Calu3 (cell line): ENCODE measurements around the gene IBA57. TPM values are rescaled to one million over a fixed set of nuclear protein-coding genes. Genes with fewer than 3 reads are reported as not detected.

ENCODE experiments used
- BruUV-seq: library from RNA; stranded (reverse); fragments of 400-500 nt; replicated peaks from 2 replicates; lab custom pipeline; 2021; lab: Mats Ljungman, UMichigan
- CTCF ChIA-PET: fragments of 300-600 bp; sonication (Branson Sonifier 250); formaldehyde crosslinking; loops from one replicate; lab custom pipeline; 2022; ENCODE audit warnings: antibody characterized with exemption; lab: Charles Lee
- DNase-seq: peaks from one replicate; pipeline ENCODE4 v3.0.0; 2022
- H3K27ac Mint-ChIP-seq: one replicate; pipeline ENCODE4 v1.8.0; 2022; ENCODE audit warnings: mixed read lengths; ENCODE audit not compliant: unreplicated experiment
- H3K27me3 Mint-ChIP-seq: one replicate; pipeline ENCODE4 v1.8.0; 2022; ENCODE audit warnings: mixed read lengths; ENCODE audit not compliant: unreplicated experiment
- H3K36me3 Mint-ChIP-seq: one replicate; pipeline ENCODE4 v1.8.0; 2022; ENCODE audit warnings: mild to moderate bottlenecking, moderate library complexity, mixed read lengths; ENCODE audit not compliant: insufficient read depth, unreplicated experiment
- H3K4me1 Mint-ChIP-seq: one replicate; pipeline ENCODE4 v1.8.0; 2022; ENCODE audit warnings: mild to moderate bottlenecking, low read depth, mixed read lengths; ENCODE audit not compliant: unreplicated experiment
- H3K4me3 Mint-ChIP-seq: one replicate; pipeline ENCODE4 v1.8.0; 2022; ENCODE audit warnings: mild to moderate bottlenecking, low read depth, moderate library complexity, mixed read lengths; ENCODE audit not compliant: unreplicated experiment
- H3K9me3 Mint-ChIP-seq: one replicate; pipeline ENCODE4 v1.8.0; 2022; ENCODE audit warnings: low read depth, mixed read lengths; ENCODE audit not compliant: unreplicated experiment
- intact Hi-C: fragments of 100-400 bp; cut with micrococcal nuclease; formaldehyde crosslinking; loops from one replicate; pipeline ENCODE4 v1.10.0; 2022; ENCODE audit not compliant: unreplicated experiment
- total RNA-seq: library from RNA; stranded (reverse); gene quantifications from 2 replicates; pipeline ENCODE4 v1.2.3, GENCODE V29; 2022
- TF ChIP-seq, protein P1 (sequence below): fragments of 200-600 bp; IDR thresholded peaks from one replicate; pipeline ENCODE4 v1.8.0; 2022; ENCODE audit warnings: antibody characterized with exemption; ENCODE audit not compliant: unreplicated experiment

Gene IBA57
- total RNA-seq, 1 experiment from 2014 or later, result 9.2 TPM

DNA sequence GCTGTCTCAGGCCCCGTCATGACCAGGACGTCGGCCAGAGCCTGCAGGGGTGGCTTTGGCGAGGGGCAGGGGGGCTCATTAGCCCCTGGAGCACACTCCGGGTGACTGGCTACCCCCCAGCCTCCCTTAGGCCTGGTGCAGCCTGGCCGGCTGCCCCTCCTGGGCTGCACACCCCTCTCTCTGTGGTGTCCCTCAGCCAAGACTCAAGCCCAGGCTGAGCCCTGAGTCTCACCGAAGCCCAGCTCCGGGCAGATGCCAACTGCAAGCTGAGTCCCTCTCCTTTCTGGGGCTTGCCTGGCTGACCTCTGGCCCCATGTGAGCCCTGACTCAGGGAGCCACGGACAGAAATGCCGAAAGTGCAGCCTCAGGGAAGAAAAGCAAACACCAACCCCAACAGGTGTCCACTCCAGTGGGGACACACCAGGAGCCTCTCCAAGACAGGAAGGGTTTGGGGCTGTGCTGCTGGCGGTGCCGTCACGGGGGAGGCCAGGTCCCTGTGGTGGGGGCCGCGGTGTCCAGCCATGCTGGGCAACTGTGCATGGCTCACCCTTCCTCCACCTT, 5.3 kb upstream of the IBA57 start:
- peaks cover 14% of the 10 kb centered on the region for H3K4me1 Mint-ChIP-seq
- intact Hi-C loops, result no loop called here
- H3K9me3 Mint-ChIP-seq, result no peaks in the 10 kb centered on the region
- TF ChIP-seq, protein P1, sequence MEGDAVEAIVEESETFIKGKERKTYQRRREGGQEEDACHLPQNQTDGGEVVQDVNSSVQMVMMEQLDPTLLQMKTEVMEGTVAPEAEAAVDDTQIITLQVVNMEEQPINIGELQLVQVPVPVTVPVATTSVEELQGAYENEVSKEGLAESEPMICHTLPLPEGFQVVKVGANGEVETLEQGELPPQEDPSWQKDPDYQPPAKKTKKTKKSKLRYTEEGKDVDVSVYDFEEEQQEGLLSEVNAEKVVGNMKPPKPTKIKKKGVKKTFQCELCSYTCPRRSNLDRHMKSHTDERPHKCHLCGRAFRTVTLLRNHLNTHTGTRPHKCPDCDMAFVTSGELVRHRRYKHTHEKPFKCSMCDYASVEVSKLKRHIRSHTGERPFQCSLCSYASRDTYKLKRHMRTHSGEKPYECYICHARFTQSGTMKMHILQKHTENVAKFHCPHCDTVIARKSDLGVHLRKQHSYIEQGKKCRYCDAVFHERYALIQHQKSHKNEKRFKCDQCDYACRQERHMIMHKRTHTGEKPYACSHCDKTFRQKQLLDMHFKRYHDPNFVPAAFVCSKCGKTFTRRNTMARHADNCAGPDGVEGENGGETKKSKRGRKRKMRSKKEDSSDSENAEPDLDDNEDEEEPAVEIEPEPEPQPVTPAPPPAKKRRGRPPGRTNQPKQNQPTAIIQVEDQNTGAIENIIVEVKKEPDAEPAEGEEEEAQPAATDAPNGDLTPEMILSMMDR, result no peak
- no peaks in the 10 kb centered on the region for H3K27me3 Mint-ChIP-seq
- DNase-seq, result no peak
- H3K27ac Mint-ChIP-seq, result no peak overlapping the region
- CTCF ChIA-PET, result no interaction called here
- H3K4me3 Mint-ChIP-seq, result no peak overlapping the region
- H3K36me3 Mint-ChIP-seq, result peaks cover 32% of the 10 kb centered on the region
- no TSS peak for BruUV-seq

DNA sequence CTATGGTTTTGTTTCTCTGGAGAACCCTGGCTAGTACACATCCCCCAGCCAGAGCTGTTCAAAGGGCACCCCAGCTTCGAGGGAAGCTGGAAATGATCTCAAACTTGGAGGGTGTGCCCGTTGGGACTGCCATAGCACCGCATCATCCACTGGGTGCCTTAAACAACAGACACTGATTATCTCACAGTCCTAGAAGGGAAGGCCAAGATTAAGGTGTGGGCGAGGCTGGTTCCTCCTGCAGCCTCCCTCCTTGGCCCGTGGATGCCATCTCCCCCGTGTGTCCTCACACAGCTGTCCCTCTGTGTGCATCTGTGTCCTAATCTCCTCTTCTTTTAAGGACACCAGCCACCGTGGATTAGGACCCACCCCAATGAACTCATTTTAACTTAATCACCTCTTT, 4.2 kb upstream of the IBA57 start:
- Mint-ChIP-seq H3K36me3 (peaks cover 42% of the 10 kb centered on the region), H3K27me3 (no peaks in the 10 kb centered on the region), H3K4me1 (peaks cover 14% of the 10 kb centered on the region), H3K27ac (peak overlapping the region; percentile 63), H3K4me3 (no peak overlapping the region), H3K9me3 (no peaks in the 10 kb centered on the region)
- CTCF ChIA-PET, result no interaction called here
- intact Hi-C loops, result no loop called here
- TF ChIP-seq, protein P1, result no peak
- BruUV-seq, result no TSS peak
- no peak for DNase-seq

DNA sequence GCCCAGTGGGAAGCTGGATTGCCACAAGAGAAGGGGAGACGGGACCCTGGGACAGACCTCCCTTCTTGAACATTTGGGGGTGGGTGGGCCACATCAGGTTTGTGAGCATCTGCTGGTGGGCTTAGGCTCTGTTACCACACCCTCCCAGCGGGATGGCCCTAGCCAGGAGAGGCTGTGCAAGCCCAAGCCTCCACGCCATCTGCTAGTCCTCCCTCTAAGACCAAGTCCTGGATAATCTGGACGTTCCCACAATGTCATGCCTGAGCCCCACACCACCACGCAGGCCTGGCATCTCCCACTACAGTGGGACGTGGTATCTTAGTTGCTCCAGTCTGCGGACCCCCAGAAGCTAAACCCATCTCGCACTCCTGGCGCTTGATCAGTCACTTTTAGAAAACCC, 3.7 kb upstream of the IBA57 start:
- DNase-seq, result no peak
- TF ChIP-seq, protein P1, result no peak
- Mint-ChIP-seq H3K9me3 (no peaks in the 10 kb centered on the region), H3K4me1 (peaks cover 14% of the 10 kb centered on the region), H3K27ac (peak overlapping the region; percentile 63), H3K27me3 (no peaks in the 10 kb centered on the region), H3K36me3 (peaks cover 47% of the 10 kb centered on the region), H3K4me3 (no peak overlapping the region)
- BruUV-seq, result no TSS peak
- intact Hi-C loops, result no loop called here
- CTCF ChIA-PET, result no interaction called here

DNA sequence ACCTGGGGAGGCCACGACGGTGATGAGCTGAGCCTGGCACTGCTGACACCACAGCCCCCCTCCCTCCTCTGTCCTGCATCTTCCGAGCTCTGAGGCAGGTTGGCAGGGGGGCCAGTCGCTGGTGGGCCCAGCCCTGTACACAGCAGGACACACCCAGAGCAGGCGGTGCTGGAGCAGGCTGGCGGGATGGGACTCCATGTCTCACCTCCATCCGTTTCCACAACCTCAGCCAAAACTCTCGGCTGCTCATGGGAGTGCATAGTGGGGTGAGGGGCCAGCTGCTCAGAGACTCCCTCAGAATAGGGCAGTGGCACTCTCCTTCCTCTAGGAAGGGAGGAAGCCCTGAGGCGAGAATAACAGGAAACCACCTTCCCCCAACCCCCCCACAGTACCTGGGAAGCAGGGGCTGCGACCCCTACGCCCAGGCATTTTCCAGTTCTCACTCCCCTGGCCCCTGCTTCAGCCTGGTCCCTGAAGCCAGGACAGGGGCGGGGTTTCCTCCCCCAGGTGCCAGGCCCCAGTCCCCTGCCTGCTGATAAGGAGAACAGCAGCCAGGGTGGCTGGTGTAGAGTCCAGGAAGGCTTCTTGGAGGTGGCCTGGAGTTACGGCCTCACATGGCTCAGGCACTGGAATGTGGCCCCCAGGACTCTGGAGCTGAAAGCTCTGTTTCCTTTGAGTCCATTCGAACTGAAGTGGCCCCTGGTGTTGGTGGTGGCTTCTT, 3.2 kb upstream of the IBA57 start:
- H3K27ac Mint-ChIP-seq, result peak overlapping the region; percentile 63
- peak overlapping the region; percentile 84 for H3K4me3 Mint-ChIP-seq
- peaks cover 49% of the 10 kb centered on the region for H3K36me3 Mint-ChIP-seq
- no peaks in the 10 kb centered on the region for H3K27me3 Mint-ChIP-seq
- intact Hi-C loops, result no loop called here
- BruUV-seq, result no TSS peak
- DNase-seq, result peak; percentile 34
- CTCF ChIA-PET, result no interaction called here
- no peaks in the 10 kb centered on the region for H3K9me3 Mint-ChIP-seq
- TF ChIP-seq, protein P1, result no peak
- peaks cover 14% of the 10 kb centered on the region for H3K4me1 Mint-ChIP-seq
